Hematopoietic multipotent progenitor cell treated with erythropoietin and hydrocortisone succinate and interleukin-3 and kit ligand, for 6 days (in vitro differentiated cells): ENCODE measurements around the gene BFSP2.
A peak's percentile ranks its signal among the peaks of the same experiment; 100 is the strongest.

Source experiments
- DNase-seq: peaks from one replicate; pipeline ENCODE4 v3.0.0-alpha.2; 2015

Gene BFSP2

DNA sequence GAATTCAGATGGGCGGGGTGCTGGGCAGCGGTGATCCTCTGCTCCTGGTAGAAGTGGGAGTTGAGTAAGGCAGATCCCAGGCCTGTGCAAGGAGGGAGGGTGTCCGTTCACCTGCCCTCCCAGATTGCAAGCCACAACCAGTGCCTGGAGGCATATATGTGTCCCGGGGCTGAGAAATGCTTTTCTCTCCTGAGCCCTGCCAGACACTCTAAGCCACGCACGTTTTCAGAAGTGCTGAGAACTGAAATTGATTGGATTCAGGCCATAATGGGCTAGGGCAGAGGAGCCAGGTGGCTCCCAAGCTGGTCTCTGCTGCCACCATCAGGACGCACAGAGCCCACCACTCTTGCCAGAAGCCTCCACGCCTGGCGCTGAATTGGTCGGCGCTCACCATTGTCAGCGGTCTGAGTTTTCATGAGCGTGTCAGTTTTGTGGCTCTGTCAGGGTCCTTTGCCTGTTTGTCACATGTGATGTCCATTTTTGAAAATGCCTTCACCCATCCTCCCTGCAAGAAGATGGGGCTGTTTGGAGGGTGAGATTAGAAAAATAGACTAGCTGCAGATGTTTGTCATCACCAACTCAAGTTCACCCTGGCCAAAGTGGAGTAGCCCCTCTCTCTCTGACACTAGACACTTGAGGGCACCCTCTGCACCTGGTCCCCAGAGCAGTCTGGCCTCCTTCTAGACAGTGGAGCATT is 15.4 kb upstream of the BFSP2 start:
- peak; percentile 79 for DNase-seq

DNA sequence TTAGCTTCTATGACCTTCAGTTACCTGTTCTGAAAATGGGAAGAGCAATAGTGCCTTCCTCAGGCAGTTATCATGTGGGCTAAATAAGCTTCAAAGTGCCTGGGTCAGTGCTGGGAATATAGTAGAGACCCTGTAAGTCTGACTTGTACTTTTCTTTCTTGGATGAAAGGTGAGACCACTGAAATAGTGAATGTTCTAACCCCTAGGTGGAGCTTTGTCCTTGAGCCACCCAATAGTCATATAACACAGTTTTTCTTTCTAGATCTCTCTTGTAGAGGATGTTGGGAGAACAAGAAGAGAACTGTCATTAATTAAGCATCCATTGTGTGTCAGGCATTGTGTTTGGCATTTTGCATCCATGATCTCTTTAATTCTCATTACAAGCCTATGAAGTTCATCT is 13.0 kb upstream of the BFSP2 start:
- no peak for DNase-seq

DNA sequence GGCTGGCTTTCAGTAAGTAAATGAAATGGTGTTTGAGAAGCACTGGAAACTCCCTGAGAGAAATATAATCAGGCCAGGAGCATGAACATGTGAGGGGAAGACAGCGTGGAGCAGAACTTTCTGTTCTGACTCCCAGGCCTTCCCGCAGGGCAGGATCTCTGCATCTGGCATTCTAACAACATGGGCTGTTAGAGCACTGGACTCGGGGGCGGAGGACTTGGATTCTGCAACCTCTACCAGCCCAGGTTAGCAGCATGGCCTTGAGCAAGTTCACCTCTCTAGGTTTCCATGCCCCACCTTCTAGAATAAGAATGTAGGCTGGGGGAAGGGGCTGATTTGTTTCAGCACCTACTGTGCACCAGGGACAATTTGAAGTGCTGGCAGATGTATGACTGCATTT is 12.5 kb upstream of the BFSP2 start:
- no peak for DNase-seq

DNA sequence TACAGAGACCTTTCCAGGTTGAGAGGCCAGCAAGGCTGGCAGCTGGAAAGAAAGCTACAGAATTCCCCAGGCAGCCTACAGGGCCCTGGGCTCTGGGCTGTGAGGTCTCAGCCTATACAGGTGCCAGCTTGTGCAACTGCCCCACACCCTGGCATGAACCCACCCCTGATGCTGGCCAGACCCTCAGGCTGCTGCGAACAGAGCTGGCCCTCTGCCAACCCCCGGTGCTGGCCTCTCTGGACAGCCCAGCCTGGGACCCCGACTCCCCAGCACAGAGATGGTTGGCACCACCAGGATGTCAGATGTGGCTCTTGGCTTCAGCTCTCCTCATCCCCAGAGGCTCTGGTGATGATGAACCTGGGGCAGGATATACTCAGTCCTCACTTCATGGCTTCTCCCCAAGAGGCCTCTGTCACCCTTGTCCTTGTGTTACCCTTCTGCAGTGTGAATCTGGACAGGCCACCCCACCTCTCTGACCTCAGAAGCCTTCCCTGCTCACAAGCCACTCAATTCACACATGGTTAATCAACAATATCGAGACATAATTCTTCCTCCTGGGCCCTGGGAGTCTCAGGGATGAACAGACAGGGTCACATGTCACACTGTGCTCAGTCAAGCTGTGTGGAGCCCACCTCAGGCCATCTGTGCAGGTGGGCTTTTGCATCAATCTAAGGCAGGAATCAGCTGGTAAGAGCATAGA is 11.0 kb upstream of the BFSP2 start:
- DNase-seq: no peak

DNA sequence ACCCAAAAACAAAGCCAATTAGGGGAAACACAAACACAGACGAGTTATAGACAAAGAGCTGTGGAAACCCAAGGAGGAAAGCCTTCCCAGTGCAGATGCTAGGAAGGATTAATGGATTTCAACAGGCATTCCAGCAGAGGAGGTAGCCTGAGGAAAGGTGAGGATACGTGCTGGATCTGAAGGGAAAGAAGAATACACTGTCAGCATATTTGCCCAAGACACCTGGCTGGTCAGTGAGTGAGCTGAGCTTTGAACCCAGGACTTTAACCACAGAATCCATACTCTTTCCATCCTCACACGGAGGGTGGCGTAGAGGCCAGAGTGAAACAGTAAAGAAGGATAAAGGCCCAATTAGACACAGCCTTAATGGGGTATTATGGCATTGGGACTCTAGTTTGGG is 9.1 kb upstream of the BFSP2 start:
- no peak for DNase-seq

DNA sequence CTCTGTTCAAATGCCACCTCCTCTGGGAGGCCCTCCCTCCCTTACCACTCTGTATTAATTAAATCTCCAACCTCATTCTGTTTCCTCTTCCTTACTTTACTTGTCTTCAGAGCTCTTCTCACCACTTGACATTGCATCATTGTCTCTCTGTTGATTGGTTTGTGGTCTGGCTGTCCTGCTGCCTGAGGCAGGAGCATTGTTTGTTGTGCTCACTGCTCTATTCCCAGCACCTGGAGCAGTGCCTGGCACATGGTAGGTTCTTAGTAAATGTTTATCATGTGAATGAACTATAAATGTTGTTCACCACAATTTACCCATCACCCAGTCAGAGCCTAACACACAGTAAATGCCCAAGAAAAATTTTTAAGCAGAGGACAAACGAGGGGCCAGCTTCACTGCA is 6.7 kb upstream of the BFSP2 start:
- DNase-seq: peak; percentile 11

DNA sequence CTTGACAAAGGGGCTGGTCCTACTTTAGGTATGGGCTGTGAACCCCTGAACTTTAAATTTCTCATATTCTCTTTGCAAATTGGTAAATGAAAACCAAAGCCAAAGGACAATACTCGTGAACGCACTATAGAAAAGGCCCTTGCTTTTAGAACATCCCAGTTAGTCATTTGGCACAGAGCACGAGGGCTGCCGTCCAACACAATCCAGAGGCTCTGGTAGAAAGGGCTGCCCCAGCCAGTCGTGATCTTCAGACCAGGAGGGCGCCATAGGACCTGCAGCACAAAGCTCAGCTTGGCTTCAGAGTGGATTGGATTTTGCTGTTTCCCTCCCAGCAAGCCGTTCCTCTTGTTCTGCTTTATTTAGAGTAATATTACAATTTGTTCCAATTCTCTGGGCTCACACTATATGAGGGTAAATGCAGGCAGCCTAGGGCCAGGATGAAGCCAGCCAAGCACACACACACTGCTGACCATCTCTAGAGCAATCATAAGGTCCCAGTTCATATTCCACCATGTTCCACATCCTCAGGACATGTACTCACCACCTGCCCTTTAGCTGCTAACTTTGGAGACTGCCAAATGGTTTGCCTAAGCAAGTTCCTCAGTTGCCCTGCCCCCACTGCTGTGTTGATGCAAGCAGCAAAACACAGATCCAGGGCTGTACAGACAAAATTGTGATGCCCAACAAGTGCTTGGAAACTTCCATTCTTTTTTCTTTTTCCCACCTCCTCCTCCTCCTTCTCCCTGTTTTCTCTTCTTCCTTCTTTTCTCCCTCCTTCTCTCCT is 6.0 kb upstream of the BFSP2 start:
- DNase-seq: no peak

DNA sequence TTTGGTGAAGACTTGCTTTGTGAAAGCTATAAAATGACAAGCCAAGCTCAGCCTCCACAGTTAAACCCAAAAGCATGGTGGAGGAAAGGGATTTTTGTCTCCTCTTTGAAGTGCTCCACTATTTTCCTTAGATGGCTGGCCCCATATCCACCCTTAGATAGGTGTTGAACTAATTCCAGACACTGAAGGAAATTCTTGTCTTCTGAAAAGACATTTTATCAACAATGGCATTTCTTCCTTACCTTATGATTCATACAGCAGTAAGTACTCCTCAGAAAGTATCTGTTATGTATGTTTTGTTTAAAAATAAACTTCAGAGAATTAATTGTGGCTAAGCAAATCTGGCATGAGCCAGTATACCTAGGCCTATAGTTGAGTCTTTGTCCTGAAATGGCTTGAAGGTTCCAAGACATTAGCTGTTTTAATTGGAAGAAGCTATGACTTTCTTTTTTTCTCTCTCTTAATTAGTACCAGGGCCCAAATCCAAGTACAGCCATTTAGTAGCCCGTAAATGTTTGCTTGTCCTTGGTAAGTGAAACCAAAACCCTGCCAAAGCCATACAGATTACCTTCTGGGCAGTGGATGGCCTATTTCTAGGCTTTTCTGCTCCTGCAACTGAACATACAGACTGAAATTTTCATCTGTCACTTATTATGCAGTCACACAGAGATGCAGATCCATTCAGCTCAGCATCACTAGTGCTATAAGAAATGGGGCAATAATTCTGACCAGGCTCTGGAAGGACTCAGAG is 5.1 kb upstream of the BFSP2 start:
- no peak for DNase-seq

DNA sequence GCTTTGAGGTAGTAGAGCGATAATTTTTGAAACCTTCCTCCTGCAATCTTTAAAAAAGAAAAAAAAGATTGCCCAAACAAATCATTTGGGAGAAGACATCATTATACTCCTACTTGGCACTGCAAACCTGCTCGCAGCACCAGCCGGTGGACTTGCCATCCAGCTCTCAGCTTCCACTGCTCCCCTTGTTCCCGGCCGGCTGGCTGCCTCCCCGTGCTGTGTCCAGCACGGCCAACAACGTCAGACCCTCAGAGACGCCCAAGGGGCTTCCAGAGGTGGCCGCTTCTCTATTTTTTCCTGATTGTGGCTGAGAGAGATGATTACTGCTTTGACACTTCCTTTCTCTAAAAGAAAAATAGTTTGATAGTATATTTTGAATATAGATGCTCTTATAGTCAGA is 3.0 kb upstream of the BFSP2 start:
- no peak for DNase-seq

DNA sequence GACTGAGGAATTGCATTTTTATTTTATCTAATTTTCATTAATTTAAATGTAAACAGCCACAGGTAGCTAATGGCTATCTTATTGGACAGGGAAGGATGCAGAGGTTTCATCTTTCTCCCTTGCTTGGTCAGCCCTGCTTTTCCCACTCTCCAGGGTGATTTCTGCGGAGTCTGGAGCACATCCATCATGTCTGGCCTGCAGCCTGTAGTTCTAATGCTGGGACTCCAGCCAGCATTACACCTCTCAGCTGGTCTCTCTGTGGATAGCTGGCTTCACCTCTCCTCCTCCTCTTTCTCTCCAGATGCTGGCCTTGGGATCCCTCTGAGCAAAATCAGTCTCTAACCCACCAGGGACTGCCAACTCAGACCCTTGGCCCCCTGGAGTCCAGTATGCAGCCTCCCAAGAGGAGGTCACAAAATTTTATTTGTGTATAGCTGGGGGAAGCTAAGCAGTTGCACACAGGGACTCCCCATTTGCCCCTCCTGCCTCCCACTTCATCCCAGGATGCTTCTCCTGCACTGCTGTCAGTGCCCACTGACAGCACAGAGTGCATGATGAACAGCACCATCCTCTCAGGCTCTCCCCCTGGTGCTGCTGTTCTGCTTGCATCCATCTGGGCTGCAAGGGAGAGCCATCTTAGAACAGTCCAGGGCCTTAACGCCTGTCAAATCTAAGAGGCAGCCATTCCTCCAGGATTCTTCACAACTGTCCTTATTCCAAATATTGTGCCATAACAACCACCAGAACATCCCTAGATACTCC is 1.7 kb downstream of the BFSP2 start:
- no peak for DNase-seq

DNA sequence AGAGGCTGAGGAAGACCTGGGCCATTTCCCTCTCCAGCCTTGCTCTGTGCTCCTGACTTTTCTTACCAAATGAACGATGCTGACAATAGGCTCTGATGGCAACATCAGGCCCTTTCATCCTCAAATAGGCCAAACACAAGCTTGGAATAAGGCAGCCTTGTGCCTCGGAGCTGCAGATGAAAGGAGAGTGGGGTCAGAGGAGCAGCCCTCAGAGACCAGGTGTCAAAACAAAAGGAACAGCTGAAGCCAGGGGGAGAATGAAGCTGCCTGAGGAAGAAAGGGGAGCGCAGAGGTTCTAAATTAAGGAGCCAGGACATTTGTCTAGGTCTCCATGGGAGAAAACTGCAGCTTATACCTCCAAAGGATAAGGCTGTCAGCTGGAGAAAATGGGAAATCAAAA is 5.1 kb downstream of the BFSP2 start:
- DNase-seq: no peak

DNA sequence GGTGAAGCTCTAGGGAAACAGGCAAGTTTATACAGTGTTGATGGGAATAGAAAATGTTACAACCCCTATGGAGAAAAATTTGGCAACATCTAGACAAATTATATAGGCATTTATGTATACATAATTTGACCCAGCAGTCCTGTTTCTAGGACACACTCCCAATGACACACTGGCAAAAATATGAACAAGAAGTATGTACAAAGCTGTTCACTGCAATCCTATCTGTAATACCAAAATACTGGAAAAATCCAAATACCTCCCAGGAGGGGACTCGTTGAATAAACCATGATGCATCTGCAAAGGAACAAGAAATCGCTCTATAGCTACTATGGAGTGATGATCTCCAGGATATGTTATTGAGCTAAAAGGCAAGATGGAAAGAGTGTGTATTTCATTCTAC is 8.5 kb downstream of the BFSP2 start:
- DNase-seq: no peak

DNA sequence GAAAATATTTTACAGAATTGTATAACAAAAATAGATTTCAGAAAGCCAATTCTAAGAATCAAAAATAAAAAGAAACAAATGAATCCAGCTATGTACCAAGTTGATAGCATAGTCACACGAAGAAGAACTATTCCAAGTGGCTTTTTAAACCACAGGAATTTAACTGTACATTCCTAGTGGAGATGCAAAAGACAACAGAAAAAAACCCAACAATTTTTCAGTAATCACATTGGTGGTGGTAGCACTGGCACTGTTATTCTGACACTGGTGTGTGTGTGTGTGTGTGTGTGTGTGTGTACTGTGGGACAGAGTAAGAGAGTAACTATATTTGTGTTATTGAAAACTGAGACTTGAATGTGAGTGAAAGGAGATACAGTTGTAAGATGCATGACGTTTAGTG is 9.1 kb downstream of the BFSP2 start:
- DNase-seq: no peak

DNA sequence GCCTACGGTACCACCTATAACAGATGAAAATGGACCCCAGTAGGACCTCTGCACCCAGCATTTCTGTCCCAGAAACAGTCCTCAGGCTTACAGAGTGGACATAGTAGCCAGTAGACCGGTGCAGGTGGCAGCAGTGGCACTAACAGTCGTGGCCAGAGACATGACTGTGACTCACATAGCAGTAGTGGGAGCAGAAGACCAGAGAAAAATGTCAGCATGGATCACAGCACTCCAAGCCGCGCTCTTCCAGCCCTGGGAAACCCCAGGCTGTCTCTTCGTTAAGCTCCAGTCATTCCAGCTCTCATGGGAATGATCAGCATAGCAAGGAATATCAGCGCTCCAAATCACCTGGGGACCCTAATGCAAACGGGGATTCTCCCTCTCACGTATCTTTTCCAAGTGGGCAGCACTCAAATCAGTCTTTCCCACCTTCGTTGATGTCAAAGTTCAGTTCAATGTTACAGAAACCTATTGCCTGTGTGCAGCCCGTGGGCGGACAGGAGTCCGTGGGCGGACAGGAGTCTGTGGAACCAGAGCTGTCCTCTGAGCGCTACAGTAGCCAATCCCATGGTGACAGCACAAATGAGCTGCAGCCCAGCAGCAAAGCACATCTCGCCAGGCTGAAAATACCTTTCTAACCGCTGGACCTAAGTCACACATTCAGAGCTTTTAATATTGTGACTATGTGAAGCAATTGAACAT is 10.5 kb downstream of the BFSP2 start:
- DNase-seq: no peak

DNA sequence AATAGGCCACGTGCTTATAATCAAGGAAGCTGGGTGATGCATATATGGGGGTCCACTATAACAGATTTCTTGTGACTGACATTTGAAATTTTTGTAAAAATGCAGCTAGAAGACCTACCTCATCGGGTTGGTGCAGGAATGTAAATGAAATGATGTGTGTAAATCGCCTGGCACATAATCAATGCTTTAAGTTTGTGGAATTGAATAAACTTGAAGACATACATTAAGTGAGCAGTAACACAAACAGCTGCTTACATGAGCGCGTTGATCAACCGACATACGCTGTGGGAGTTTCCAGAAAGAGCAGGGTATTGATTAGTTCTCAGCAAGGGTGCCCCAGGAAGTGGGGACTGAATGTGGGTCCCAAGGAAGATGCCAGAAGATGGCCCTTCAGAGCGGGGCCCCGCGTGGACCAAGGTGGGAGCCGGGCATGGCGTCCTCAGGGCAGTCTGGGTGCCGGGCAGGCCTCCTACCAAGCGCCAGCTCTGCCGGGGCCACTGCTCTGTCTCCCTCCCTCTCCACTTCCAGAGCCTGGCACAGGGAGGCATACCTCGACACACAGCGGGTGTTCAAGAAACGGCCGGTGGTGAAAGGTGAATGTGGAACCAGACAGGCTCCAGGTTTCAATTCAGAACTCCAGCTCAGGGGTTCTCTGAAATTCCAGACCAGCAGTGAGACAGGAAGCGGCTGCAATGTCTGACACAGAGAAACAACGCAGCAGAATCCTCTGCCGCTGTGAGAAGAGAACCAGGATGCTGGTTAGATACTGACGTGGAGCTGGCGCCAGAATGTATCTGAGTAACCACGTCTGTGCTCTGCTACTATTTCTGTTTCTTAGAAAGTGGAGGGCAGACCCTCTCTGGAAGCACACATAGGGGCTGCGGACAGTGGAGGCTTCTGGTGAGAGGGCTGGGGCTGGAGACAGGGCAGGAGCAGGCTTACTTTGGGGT is 12.6 kb downstream of the BFSP2 start:
- no peak for DNase-seq

DNA sequence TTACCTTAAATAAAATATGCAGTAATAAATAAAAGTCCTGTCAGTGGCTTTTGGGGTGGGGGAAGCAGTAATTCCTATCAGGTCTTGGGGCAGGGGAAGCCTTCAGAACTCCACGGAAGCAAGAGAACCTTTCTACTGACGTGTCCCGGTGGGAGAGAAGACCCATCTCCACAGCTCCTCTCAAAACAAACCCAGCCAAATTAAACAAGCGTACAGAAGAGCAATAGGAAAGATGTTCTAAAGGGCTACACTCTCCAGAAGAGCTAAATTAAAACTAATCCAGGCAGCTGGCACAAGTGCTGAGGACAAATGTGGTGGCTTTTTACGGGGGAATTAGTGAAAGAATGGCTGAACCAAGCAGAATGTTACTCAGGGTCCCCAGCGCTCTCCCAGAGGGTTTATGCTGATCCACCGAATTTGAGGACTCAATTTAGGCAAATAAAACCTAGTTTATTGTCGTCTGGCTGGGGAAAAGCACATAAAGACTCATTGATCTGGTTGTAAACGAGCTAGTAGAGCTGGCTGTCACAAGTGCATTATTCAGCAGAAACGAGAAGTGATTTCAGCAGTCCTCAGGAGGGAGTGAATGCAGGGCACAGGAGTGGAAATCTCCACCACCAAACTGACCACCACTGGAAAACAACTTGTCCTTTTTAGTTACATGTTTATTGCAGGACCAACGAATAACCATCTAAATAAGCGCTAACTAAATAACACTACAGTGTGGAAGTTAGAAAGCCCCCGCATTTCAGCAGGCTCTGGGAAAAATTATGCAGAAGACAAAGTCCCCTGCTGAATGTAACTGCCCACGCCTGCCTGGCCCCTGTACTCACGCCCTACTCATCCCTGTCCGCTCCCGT is 13.5 kb downstream of the BFSP2 start:
- peak; percentile 42 for DNase-seq

DNA sequence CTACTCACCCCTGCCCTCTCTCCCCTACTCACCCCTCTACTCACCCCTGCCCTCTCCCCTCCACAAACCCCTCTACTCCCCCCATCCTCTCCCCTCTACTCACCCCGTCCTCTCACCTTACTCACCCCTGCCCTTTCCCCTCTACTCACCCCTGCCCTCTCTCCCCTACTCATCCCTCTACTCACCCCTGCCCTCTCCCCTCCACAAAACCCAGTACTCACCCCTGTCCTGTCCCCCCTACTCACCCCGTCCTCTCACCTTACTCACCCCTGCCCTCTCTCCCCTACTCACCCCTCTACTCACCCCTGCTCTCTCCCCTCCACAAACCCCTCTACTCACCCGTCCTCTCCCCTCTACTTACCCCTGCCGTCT is 14.2 kb downstream of the BFSP2 start:
- DNase-seq: no peak

DNA sequence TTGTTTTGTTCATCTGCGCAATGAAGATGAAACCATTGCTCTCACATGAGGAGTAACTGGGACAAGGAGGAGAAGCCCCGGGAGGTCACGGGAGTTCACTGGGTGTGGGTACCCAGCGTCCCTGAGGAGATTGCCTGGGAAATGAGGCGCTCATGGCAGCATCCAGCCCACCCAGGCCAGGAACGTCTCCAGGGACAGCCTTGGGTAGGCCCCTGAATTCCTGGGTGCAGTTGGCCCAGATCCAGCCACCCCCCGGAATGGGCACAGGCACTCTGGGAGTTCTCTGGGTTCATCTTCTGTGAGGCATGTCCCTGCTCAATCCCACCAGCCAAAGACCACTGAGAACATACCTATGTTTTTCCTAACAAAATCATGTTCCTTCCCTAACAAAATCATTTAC is 18.5 kb downstream of the BFSP2 start:
- no peak for DNase-seq

DNA sequence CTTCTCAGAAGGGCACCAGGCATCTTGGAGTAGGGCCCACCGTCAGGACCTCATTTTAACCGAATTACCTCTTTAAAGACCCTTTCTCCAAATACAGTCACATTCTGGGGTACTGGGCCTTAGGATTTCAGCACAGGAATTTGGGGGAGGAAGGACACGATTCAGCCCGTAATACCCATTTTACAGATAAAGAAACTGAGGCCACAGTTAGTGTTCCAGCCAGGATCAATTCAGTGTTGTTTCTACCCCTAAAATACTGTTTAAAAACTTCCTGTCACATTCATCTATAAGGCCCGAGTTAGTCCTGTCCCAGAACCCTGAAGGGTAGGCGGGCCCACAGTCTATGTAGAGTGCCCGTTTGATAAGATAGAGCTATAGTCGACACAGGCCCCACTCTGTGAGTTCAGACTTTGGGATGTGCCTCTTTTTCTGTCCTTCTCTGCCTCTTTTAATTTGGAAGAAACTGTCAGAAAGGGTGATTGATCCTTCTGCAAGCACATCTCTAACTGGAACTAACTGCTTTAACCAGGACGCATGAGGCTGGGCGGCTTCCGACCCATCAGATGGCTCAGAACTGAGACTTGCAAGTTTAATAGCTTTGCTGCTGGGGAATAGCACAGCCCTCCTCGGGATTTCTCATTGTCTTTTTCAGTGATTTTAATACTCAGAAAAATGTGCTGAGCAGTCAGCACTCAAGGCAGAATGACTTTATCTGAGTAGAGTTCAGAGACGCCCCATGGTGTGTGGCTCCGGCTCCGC is 19.5 kb downstream of the BFSP2 start:
- no peak for DNase-seq
